Measurements from ENCODE around the gene HOXA13.

HOXA13 gene

DNA sequence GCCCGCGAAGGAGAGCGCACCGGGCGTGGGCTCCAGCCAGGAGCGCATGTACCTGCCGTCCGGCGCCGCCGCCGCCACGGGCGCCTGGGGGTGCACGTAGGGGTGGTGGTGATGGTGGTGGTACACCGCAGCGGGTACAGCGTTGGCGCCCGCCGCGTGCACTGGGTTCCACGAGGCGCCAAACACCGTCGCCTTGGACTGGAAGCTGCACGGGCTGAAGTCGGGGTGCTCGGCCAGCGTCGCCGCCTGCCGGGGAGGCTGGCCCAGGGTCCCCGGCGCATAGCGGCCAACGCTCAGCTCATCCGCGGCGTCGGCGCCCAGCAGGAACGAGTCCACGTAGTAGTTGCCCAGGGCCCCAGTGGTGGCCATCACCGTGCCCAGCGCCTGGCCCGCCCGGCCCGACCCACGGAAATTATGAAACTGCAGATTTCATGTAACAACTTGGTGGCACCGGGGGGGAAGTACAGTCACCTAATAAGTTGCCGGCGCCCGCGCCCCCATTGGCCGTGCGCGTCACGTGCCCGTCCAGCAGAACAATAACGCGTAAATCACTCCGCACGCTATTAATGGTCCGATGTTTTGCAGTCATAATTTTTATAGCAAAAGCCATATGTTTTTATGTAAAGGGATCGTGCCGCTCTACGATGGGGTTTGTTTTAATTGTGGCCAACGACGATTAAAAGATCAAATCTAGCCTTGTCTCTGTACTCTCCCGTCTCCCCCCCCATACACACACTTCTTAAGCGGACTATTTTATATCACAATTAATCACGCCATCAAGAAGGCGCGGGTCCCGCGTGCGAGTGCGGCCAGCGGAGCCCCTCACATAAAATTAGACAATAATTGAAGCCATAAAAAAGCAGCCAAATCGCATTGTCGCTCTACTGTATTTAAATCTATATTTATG lies 34.5 kb downstream of the HOXA13 start, which contains the start of gene HOXA9 (continued):
- no peak for TF ChIP-seq ZNF677 (tag by site-specific recombination; IDR thresholded peaks at IDR 0.05)
- TF ChIP-seq SP2 (tag by site-specific recombination; IDR thresholded peaks at IDR 0.05) = peak; percentile 59
- no peak for TF ChIP-seq ZNF214 (tag by site-specific recombination; IDR thresholded peaks at IDR 0.05; ENCODE audit: borderline replicate concordance)
- TF ChIP-seq, protein P1, sequence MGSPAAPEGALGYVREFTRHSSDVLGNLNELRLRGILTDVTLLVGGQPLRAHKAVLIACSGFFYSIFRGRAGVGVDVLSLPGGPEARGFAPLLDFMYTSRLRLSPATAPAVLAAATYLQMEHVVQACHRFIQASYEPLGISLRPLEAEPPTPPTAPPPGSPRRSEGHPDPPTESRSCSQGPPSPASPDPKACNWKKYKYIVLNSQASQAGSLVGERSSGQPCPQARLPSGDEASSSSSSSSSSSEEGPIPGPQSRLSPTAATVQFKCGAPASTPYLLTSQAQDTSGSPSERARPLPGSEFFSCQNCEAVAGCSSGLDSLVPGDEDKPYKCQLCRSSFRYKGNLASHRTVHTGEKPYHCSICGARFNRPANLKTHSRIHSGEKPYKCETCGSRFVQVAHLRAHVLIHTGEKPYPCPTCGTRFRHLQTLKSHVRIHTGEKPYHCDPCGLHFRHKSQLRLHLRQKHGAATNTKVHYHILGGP (tag by site-specific recombination; IDR thresholded peaks at IDR 0.05) = peak; percentile 35; the same call in 1 of the 2 replicates
- TF ChIP-seq, protein P2, sequence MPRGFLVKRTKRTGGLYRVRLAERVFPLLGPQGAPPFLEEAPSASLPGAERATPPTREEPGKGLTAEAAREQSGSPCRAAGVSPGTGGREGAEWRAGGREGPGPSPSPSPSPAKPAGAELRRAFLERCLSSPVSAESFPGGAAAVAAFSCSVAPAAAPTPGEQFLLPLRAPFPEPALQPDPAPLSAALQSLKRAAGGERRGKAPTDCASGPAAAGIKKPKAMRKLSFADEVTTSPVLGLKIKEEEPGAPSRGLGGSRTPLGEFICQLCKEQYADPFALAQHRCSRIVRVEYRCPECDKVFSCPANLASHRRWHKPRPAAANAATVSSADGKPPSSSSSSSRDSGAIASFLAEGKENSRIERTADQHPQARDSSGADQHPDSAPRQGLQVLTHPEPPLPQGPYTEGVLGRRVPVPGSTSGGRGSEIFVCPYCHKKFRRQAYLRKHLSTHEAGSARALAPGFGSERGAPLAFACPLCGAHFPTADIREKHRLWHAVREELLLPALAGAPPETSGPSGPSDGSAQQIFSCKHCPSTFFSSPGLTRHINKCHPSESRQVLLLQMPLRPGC (tag by site-specific recombination; IDR thresholded peaks at IDR 0.05) = peak; percentile 96
- TF ChIP-seq, protein P3, sequence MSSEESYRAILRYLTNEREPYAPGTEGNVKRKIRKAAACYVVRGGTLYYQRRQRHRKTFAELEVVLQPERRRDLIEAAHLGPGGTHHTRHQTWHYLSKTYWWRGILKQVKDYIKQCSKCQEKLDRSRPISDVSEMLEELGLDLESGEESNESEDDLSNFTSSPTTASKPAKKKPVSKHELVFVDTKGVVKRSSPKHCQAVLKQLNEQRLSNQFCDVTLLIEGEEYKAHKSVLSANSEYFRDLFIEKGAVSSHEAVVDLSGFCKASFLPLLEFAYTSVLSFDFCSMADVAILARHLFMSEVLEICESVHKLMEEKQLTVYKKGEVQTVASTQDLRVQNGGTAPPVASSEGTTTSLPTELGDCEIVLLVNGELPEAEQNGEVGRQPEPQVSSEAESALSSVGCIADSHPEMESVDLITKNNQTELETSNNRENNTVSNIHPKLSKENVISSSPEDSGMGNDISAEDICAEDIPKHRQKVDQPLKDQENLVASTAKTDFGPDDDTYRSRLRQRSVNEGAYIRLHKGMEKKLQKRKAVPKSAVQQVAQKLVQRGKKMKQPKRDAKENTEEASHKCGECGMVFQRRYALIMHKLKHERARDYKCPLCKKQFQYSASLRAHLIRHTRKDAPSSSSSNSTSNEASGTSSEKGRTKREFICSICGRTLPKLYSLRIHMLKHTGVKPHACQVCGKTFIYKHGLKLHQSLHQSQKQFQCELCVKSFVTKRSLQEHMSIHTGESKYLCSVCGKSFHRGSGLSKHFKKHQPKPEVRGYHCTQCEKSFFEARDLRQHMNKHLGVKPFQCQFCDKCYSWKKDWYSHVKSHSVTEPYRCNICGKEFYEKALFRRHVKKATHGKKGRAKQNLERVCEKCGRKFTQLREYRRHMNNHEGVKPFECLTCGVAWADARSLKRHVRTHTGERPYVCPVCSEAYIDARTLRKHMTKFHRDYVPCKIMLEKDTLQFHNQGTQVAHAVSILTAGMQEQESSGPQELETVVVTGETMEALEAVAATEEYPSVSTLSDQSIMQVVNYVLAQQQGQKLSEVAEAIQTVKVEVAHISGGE (tag by site-specific recombination; conservative IDR thresholded peaks at IDR 0.05; ENCODE audit: low read depth) = no peak
- TF ChIP-seq ZSCAN30 (tag by site-specific recombination; IDR thresholded peaks at IDR 0.05) = peak; percentile 67
- TF ChIP-seq, protein P4, sequence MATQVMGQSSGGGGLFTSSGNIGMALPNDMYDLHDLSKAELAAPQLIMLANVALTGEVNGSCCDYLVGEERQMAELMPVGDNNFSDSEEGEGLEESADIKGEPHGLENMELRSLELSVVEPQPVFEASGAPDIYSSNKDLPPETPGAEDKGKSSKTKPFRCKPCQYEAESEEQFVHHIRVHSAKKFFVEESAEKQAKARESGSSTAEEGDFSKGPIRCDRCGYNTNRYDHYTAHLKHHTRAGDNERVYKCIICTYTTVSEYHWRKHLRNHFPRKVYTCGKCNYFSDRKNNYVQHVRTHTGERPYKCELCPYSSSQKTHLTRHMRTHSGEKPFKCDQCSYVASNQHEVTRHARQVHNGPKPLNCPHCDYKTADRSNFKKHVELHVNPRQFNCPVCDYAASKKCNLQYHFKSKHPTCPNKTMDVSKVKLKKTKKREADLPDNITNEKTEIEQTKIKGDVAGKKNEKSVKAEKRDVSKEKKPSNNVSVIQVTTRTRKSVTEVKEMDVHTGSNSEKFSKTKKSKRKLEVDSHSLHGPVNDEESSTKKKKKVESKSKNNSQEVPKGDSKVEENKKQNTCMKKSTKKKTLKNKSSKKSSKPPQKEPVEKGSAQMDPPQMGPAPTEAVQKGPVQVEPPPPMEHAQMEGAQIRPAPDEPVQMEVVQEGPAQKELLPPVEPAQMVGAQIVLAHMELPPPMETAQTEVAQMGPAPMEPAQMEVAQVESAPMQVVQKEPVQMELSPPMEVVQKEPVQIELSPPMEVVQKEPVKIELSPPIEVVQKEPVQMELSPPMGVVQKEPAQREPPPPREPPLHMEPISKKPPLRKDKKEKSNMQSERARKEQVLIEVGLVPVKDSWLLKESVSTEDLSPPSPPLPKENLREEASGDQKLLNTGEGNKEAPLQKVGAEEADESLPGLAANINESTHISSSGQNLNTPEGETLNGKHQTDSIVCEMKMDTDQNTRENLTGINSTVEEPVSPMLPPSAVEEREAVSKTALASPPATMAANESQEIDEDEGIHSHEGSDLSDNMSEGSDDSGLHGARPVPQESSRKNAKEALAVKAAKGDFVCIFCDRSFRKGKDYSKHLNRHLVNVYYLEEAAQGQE (tag by site-specific recombination; IDR thresholded peaks at IDR 0.05) = no peak; the same call in 1 of the 2 replicates
- TF ChIP-seq GLIS2 (tag by site-specific recombination; IDR thresholded peaks at IDR 0.05) = peak; percentile 69
- TF ChIP-seq ZNF654 (tag by site-specific recombination; IDR thresholded peaks at IDR 0.05; ENCODE audit: low read depth) = peak; percentile 16
- TF ChIP-seq, protein P5, sequence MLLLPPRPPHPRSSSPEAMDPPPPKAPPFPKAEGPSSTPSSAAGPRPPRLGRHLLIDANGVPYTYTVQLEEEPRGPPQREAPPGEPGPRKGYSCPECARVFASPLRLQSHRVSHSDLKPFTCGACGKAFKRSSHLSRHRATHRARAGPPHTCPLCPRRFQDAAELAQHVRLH (tag by site-specific recombination; IDR thresholded peaks at IDR 0.05) = peak; percentile 76
- peak; percentile 97 for TF ChIP-seq TCF7L2 (IDR thresholded peaks at IDR 0.05; ENCODE audit: borderline replicate concordance, low read depth, low read length)
- no peak for TF ChIP-seq ZNF202 (tag by site-specific recombination; IDR thresholded peaks at IDR 0.05; ENCODE audit: borderline replicate concordance)
- TF ChIP-seq ZNF785 (tag by site-specific recombination; IDR thresholded peaks at IDR 0.05) = no peak
- TF ChIP-seq ZNF585B (tag by site-specific recombination; IDR thresholded peaks at IDR 0.05) = no peak
- peak; percentile 58 for TF ChIP-seq SCRT2 (tag by site-specific recombination; IDR thresholded peaks at IDR 0.05)
- peak; percentile 30; the same call in 1 of the 2 replicates for TF ChIP-seq ZNF423 (tag by site-specific recombination; IDR thresholded peaks at IDR 0.05)
- TF ChIP-seq, protein P6, sequence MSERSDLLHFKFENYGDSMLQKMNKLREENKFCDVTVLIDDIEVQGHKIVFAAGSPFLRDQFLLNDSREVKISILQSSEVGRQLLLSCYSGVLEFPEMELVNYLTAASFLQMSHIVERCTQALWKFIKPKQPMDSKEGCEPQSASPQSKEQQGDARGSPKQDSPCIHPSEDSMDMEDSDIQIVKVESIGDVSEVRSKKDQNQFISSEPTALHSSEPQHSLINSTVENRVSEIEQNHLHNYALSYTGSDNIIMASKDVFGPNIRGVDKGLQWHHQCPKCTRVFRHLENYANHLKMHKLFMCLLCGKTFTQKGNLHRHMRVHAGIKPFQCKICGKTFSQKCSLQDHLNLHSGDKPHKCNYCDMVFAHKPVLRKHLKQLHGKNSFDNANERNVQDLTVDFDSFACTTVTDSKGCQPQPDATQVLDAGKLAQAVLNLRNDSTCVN (tag by site-specific recombination; optimal IDR thresholded peaks at IDR 0.05) = peak; percentile 73
- TF ChIP-seq, protein P7, sequence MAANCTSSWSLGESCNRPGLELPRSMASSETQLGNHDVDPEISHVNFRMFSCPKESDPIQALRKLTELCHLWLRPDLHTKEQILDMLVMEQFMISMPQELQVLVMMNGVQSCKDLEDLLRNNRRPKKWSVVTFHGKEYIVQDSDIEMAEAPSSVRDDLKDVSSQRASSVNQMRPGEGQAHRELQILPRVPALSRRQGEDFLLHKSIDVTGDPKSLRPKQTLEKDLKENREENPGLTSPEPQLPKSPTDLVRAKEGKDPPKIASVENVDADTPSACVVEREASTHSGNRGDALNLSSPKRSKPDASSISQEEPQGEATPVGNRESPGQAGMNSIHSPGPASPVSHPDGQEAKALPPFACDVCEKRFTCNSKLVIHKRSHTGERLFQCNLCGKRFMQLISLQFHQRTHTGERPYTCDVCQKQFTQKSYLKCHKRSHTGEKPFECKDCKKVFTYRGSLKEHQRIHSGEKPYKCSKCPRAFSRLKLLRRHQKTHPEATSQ (tag by site-specific recombination; IDR thresholded peaks at IDR 0.05) = no peak; the same call in 1 of the 2 replicates
- TF ChIP-seq, protein P8, sequence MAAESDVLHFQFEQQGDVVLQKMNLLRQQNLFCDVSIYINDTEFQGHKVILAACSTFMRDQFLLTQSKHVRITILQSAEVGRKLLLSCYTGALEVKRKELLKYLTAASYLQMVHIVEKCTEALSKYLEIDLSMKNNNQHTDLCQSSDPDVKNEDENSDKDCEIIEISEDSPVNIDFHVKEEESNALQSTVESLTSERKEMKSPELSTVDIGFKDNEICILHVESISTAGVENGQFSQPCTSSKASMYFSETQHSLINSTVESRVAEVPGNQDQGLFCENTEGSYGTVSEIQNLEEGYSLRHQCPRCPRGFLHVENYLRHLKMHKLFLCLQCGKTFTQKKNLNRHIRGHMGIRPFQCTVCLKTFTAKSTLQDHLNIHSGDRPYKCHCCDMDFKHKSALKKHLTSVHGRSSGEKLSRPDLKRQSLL (tag by site-specific recombination; IDR thresholded peaks at IDR 0.05) = 0 out of 2 replicates have a peak, but pooled peaks have one; percentile 53
- peak; percentile 53 for TF ChIP-seq SP3 (tag by site-specific recombination; IDR thresholded peaks at IDR 0.05)
- TF ChIP-seq ZBTB1 (tag by site-specific recombination; IDR thresholded peaks at IDR 0.05) = peak; percentile 74; the same call in 1 of the 2 replicates
- 0 out of 2 replicates have a peak, but pooled peaks have one; percentile 59 for TF ChIP-seq ZNF184 (tag by site-specific recombination; IDR thresholded peaks at IDR 0.05)
- peak; percentile 89 for TF ChIP-seq KLF10 (tag by site-specific recombination; IDR thresholded peaks at IDR 0.05)
